NCI-H2107 (cell line): ENCODE data around the gene TSPEAR.
"Not testable (repeated sequence)": the region's sequence is repeated elsewhere in the genome, so short reads cannot be mapped to it uniquely, and the experiment has no call there.

Experiments
- DNase-seq: peaks from one replicate; lab custom pipeline; 2025; lab: John Stamatoyannopoulos, UW

TSPEAR gene

GRCh38 chr21:44603109-44603875 is 108.1 kb downstream of the TSPEAR start:
- no peak for DNase-seq

GRCh38 chr21:44602463-44602850 is 108.9 kb downstream of the TSPEAR start:
- DNase-seq, result no peak

GRCh38 chr21:44601596-44602462 is 109.5 kb downstream of the TSPEAR start:
- DNase-seq, result no peak

- DNase-seq, result not testable (repeated sequence)
Observed at GRCh38 chr21:44601091-44601490, 110.3 kb downstream of the TSPEAR start.

GRCh38 chr21:44600118-44600978 is 111.0 kb downstream of the TSPEAR start, which contains the start of gene KRTAP10-7:
Gene KRTAP10-7 (plus strand): TSS chr21:44600597. CDS start chr21:44600622, 25 bp downstream.
- DNase-seq, result not testable (repeated sequence)

- no peak for DNase-seq
Observed at GRCh38 chr21:44599264-44600029, 111.9 kb downstream of the TSPEAR start.

GRCh38 chr21:44598061-44598460 is 113.3 kb downstream of the TSPEAR start:
- no peak for DNase-seq

- no peak for DNase-seq
Observed at GRCh38 chr21:44596068-44596725, 115.2 kb downstream of the TSPEAR start.

- no peak for DNase-seq
Observed at GRCh38 chr21:44595524-44595923, 115.8 kb downstream of the TSPEAR start.

- DNase-seq, result no peak
Observed at GRCh38 chr21:44594406-44594916, 116.9 kb downstream of the TSPEAR start.

GRCh38 chr21:44593598-44594405 is 117.6 kb downstream of the TSPEAR start:
- no peak for DNase-seq

- no peak for DNase-seq
Observed at GRCh38 chr21:44592446-44593311, 118.7 kb downstream of the TSPEAR start, which contains the start of gene KRTAP10-6. Gene KRTAP10-6 (minus strand): TSS chr21:44592505. CDS start chr21:44592484, 21 bp downstream.

- not testable (repeated sequence) for DNase-seq
Observed at GRCh38 chr21:44591801-44592130, 119.6 kb downstream of the TSPEAR start.

- DNase-seq, result not testable (repeated sequence)
Observed at GRCh38 chr21:44590897-44591800, 120.2 kb downstream of the TSPEAR start.

GRCh38 chr21:44590311-44590721 is 121.1 kb downstream of the TSPEAR start:
- no peak for DNase-seq

- DNase-seq, result no peak
Observed at GRCh38 chr21:44589586-44590305, 121.6 kb downstream of the TSPEAR start.

- DNase-seq, result no peak
Observed at GRCh38 chr21:44589094-44589493, 122.3 kb downstream of the TSPEAR start.
